Prostate gland (tissue), 2 donors: Measurements from ENCODE around the gene HPN.
"Not testable (repeated sequence)": the region's sequence is repeated elsewhere in the genome, so short reads cannot be mapped to it uniquely, and the experiment has no call there.

Experiments used
- CTCF ChIP-seq, 4 experiments: fragments of 200-600 bp in 2 of 4; fragments of 450-650 bp in 2 of 4; sonication (generic) in 2 of 4; IDR thresholded peaks; 1 replicate in 3 of 4; 2 replicates in 1 of 4; pipeline ENCODE4 v1.5.1; 2016 to 2019; ENCODE audit warnings: antibody characterized with exemption in 4 of 4, mild to moderate bottlenecking in 2 of 4, moderate library complexity in 2 of 4
- POLR2A ChIP-seq: fragments of 450-650 bp; IDR thresholded peaks from one replicate; pipeline ENCODE4 v1.6.1; 2016; ENCODE audit warnings: antibody characterized with exemption, mild to moderate bottlenecking
- POLR2AphosphoS5 ChIP-seq: sonication (generic); formaldehyde crosslinking; IDR thresholded peaks from one replicate; pipeline ENCODE4 v1.6.1; 2017; ENCODE audit warnings: antibody characterized with exemption

GRCh38 chr19:35028600-35028885, 13.0 kb upstream of the HPN start:
- TF ChIP-seq CTCF (IDR thresholded peaks at IDR 0.05); POLR2AphosphoS5; POLR2A: not testable (repeated sequence)
